GM12878 (cell line): ENCODE measurements around the gene SYK. TPM values are rescaled to one million over a fixed set of nuclear protein-coding genes. Genes with fewer than 3 reads are reported as not detected.
A peak's percentile ranks its signal among the peaks of the same experiment; 100 is the strongest.

ENCODE experiments used
- CBFB ChIP-seq: IDR thresholded peaks from 2 replicates; pipeline ENCODE4 v1.6.1; 2016; ENCODE audit warnings: antibody characterized with exemption, low read depth
- CREM ChIP-seq: IDR thresholded peaks from 2 replicates; pipeline ENCODE4 v1.6.1; 2014; ENCODE audit warnings: antibody characterized with exemption, low read depth
- FOXM1 ChIP-seq: IDR thresholded peaks from 2 replicates; pipeline ENCODE4 v1.6.1; 2012; ENCODE audit warnings: low read depth, mild to moderate bottlenecking, inconsistent platforms, low read length, moderate library complexity
- GABPA ChIP-seq: IDR thresholded peaks from 2 replicates; pipeline ENCODE4 v1.6.1; 2014; ENCODE audit warnings: antibody characterized with exemption, low read depth, mild to moderate bottlenecking, inconsistent platforms
- IKZF2 ChIP-seq, 2 experiments: fragments of 450-650 bp; IDR thresholded peaks; 2 replicates each; pipeline ENCODE4 v1.6.1; 2017; ENCODE audit warnings: mild to moderate bottlenecking in 2 of 2, moderate library complexity in 2 of 2
- KAT2A ChIP-seq: conservative IDR thresholded peaks from 2 replicates; pipeline ENCODE4 v1.6.1; 2011; ENCODE audit warnings: low read depth, low read length; ENCODE audit not compliant: control insufficient read depth
- PML ChIP-seq: IDR thresholded peaks from 2 replicates; pipeline ENCODE4 v1.6.1; 2012; ENCODE audit warnings: low read length, inconsistent platforms
- POLR2A ChIP-seq: IDR thresholded peaks from 2 replicates; pipeline ENCODE4 v1.6.1; 2011; ENCODE audit warnings: low read depth, mild to moderate bottlenecking, low read length
- RAD21 ChIP-seq: IDR thresholded peaks from 2 replicates; pipeline ENCODE4 v1.6.1; 2011; ENCODE audit warnings: mild to moderate bottlenecking, low read depth, low read length, moderate library complexity; ENCODE audit not compliant: insufficient read depth
- SMC3 ChIP-seq: IDR thresholded peaks from 2 replicates; pipeline ENCODE4 v1.6.1; 2011; ENCODE audit warnings: low read length, improper control_type of control experiment, borderline replicate concordance
- SUPT20H ChIP-seq: IDR thresholded peaks from 2 replicates; pipeline ENCODE4 v1.6.1; 2011; ENCODE audit warnings: low read depth, mild to moderate bottlenecking, low read length, moderate library complexity, borderline replicate concordance; ENCODE audit not compliant: control insufficient read depth
- ZNF622 ChIP-seq: fragments of 450-650 bp; IDR thresholded peaks from 2 replicates; pipeline ENCODE4 v1.6.1; 2017; ENCODE audit warnings: mild to moderate bottlenecking, inconsistent platforms
- polyA plus RNA-seq, 11 experiments: library from polyadenylated mRNA; depleted of rRNA in 4 of 11; unstranded in 6 of 11; stranded (reverse) in 5 of 11; fragments of >200 nt; fragmentation: Nextera tagmentation in 4 of 11; fragmentation: Illumina TruSeq in 1 of 11; extraction: Ambion mirVana in 4 of 11; extraction: Trizol in 1 of 11; gene quantifications; 1 replicate in 1 of 11; 2 replicates in 10 of 11; pipeline versions ENCODE4 v1.2.1 to v1.2.3, GENCODE V29; 2011 to 2016; ENCODE audit warnings: inconsistent platforms in 2 of 11, missing spikeins in 2 of 11, low read depth in 1 of 11
- total RNA-seq, 4 experiments: library from RNA; depleted of rRNA in 3 of 4; stranded (reverse); fragments of >200 nt in 3 of 4; fragmentation: Illumina TruSeq in 1 of 4; extraction: Trizol in 1 of 4; gene quantifications; 2 replicates each; pipeline versions ENCODE4 v1.2.1 to v1.2.3, GENCODE V29; 2013 to 2021
- TF ChIP-seq, protein P1 (sequence below): fragments of 450-650 bp; IDR thresholded peaks from 2 replicates; pipeline ENCODE4 v1.6.1; 2017; ENCODE audit warnings: mild to moderate bottlenecking
- TF ChIP-seq, protein P2 (sequence below): fragments of 450-650 bp; IDR thresholded peaks from 2 replicates; pipeline ENCODE4 v1.6.1; 2017; ENCODE audit warnings: low read depth, mild to moderate bottlenecking, moderate library complexity
- TF ChIP-seq, protein P3 (sequence below): IDR thresholded peaks from 2 replicates; pipeline ENCODE4 v1.6.1; 2011; ENCODE audit warnings: low read depth, mild to moderate bottlenecking, low read length, moderate library complexity, borderline replicate concordance; ENCODE audit errors: extremely low read depth
- TF ChIP-seq, protein P4 (sequence below): IDR thresholded peaks from 2 replicates; pipeline ENCODE4 v1.6.1; 2012; ENCODE audit warnings: low read length, inconsistent platforms
- TF ChIP-seq, protein P5 (sequence below): fragments of 450-650 bp; IDR thresholded peaks from 2 replicates; pipeline ENCODE4 v1.6.1; 2017; ENCODE audit warnings: borderline replicate concordance
- TF ChIP-seq, protein P6 (sequence below): fragments of 450-650 bp; IDR thresholded peaks from 2 replicates; pipeline ENCODE4 v1.6.1; 2016; ENCODE audit warnings: mild to moderate bottlenecking
- TF ChIP-seq, protein P7 (sequence below): fragments of 450-650 bp; IDR thresholded peaks from 2 replicates; pipeline ENCODE4 v1.6.1; 2018; ENCODE audit warnings: borderline replicate concordance, mild to moderate bottlenecking; ENCODE audit not compliant: partially characterized antibody

Gene SYK
- total and polyA plus RNA-seq, 10 of the 15 experiments (the other 5 are each of a cell fraction or from before 2014, with no cell fraction given) = 6.5 to 135 (median 68.8) TPM

DNA sequence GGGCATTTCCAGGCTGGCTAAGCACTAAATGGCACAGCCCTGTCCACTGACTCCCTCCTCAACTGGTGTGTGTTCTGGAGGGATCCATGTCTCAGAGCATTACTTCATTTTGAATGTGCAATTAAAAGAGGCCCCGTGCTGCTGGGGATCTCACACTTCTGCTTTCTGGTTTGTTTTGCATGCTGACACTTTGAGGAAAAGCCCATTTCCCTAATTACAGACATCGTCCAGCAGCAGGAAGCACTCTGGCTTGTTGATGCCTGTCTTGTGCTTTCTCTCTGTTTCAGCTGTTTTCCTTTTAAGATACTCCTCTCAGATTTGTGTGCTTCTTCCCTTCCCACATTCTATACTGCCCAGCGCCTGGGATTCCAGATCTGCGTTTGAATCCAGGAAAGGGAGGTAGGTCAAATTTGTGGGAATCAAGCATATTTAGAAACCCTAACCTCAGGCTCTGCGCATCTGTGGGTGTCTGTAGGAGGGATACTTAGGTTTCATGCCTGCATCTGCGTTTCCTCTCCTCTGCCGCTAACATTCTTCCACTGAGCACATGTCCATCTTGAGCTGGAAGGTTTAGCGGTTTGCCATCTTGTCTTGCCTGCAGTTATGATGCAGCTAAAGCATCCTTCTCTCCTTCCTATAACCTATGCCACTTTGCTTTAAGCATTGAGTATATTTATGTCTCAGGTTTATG is 25.7 kb downstream of the SYK start (continued):
- TF ChIP-seq POLR2A (peak; percentile 53), PML (no peak; the same call in 1 of the 2 replicates), ZNF622 (no peak), GABPA (0 out of 2 replicates have a peak, but pooled peaks have one; percentile 10), FOXM1 (peak; percentile 73), KAT2A (no peak), CREM (peak; percentile 73), SMC3 (no peak), IKZF2 (IDR thresholded peaks at IDR 0.05) (peak; percentile 93 to 94), RAD21 (no peak), CBFB (peak; percentile 56; the same call in 1 of the 2 replicates), SUPT20H (no peak)
- TF ChIP-seq, protein P1, sequence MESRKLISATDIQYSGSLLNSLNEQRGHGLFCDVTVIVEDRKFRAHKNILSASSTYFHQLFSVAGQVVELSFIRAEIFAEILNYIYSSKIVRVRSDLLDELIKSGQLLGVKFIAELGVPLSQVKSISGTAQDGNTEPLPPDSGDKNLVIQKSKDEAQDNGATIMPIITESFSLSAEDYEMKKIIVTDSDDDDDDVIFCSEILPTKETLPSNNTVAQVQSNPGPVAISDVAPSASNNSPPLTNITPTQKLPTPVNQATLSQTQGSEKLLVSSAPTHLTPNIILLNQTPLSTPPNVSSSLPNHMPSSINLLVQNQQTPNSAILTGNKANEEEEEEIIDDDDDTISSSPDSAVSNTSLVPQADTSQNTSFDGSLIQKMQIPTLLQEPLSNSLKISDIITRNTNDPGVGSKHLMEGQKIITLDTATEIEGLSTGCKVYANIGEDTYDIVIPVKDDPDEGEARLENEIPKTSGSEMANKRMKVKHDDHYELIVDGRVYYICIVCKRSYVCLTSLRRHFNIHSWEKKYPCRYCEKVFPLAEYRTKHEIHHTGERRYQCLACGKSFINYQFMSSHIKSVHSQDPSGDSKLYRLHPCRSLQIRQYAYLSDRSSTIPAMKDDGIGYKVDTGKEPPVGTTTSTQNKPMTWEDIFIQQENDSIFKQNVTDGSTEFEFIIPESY = no peak
- TF ChIP-seq, protein P2, sequence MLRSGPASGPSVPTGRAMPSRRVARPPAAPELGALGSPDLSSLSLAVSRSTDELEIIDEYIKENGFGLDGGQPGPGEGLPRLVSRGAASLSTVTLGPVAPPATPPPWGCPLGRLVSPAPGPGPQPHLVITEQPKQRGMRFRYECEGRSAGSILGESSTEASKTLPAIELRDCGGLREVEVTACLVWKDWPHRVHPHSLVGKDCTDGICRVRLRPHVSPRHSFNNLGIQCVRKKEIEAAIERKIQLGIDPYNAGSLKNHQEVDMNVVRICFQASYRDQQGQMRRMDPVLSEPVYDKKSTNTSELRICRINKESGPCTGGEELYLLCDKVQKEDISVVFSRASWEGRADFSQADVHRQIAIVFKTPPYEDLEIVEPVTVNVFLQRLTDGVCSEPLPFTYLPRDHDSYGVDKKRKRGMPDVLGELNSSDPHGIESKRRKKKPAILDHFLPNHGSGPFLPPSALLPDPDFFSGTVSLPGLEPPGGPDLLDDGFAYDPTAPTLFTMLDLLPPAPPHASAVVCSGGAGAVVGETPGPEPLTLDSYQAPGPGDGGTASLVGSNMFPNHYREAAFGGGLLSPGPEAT = peak; percentile 75
- TF ChIP-seq, protein P3, sequence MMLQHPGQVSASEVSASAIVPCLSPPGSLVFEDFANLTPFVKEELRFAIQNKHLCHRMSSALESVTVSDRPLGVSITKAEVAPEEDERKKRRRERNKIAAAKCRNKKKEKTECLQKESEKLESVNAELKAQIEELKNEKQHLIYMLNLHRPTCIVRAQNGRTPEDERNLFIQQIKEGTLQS = no peak
- TF ChIP-seq, protein P4, sequence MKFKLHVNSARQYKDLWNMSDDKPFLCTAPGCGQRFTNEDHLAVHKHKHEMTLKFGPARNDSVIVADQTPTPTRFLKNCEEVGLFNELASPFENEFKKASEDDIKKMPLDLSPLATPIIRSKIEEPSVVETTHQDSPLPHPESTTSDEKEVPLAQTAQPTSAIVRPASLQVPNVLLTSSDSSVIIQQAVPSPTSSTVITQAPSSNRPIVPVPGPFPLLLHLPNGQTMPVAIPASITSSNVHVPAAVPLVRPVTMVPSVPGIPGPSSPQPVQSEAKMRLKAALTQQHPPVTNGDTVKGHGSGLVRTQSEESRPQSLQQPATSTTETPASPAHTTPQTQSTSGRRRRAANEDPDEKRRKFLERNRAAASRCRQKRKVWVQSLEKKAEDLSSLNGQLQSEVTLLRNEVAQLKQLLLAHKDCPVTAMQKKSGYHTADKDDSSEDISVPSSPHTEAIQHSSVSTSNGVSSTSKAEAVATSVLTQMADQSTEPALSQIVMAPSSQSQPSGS = peak; percentile 74
- TF ChIP-seq, protein P5, sequence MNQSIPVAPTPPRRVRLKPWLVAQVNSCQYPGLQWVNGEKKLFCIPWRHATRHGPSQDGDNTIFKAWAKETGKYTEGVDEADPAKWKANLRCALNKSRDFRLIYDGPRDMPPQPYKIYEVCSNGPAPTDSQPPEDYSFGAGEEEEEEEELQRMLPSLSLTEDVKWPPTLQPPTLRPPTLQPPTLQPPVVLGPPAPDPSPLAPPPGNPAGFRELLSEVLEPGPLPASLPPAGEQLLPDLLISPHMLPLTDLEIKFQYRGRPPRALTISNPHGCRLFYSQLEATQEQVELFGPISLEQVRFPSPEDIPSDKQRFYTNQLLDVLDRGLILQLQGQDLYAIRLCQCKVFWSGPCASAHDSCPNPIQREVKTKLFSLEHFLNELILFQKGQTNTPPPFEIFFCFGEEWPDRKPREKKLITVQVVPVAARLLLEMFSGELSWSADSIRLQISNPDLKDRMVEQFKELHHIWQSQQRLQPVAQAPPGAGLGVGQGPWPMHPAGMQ = no peak
- TF ChIP-seq, protein P6, sequence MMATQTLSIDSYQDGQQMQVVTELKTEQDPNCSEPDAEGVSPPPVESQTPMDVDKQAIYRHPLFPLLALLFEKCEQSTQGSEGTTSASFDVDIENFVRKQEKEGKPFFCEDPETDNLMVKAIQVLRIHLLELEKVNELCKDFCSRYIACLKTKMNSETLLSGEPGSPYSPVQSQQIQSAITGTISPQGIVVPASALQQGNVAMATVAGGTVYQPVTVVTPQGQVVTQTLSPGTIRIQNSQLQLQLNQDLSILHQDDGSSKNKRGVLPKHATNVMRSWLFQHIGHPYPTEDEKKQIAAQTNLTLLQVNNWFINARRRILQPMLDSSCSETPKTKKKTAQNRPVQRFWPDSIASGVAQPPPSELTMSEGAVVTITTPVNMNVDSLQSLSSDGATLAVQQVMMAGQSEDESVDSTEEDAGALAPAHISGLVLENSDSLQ = no peak; the same call in 1 of the 2 replicates
- TF ChIP-seq, protein P7, sequence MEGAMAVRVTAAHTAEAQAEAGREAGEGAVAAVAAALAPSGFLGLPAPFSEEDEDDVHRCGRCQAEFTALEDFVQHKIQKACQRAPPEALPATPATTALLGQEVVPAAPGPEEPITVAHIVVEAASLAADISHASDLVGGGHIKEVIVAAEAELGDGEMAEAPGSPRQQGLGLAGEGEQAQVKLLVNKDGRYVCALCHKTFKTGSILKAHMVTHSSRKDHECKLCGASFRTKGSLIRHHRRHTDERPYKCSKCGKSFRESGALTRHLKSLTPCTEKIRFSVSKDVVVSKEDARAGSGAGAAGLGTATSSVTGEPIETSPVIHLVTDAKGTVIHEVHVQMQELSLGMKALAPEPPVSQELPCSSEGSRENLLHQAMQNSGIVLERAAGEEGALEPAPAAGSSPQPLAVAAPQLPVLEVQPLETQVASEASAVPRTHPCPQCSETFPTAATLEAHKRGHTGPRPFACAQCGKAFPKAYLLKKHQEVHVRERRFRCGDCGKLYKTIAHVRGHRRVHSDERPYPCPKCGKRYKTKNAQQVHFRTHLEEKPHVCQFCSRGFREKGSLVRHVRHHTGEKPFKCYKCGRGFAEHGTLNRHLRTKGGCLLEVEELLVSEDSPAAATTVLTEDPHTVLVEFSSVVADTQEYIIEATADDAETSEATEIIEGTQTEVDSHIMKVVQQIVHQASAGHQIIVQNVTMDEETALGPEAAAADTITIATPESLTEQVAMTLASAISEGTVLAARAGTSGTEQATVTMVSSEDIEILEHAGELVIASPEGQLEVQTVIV = no peak
